GDM1 (cell line): Measurements from ENCODE around the gene NHLRC2.
"Not testable (repeated sequence)": the region's sequence is repeated elsewhere in the genome, so short reads cannot be mapped to it uniquely, and the experiment has no call there.

Source experiments
- DNase-seq: peaks from one replicate; lab custom pipeline; 2025; lab: John Stamatoyannopoulos, UW

NHLRC2 gene, protein sequence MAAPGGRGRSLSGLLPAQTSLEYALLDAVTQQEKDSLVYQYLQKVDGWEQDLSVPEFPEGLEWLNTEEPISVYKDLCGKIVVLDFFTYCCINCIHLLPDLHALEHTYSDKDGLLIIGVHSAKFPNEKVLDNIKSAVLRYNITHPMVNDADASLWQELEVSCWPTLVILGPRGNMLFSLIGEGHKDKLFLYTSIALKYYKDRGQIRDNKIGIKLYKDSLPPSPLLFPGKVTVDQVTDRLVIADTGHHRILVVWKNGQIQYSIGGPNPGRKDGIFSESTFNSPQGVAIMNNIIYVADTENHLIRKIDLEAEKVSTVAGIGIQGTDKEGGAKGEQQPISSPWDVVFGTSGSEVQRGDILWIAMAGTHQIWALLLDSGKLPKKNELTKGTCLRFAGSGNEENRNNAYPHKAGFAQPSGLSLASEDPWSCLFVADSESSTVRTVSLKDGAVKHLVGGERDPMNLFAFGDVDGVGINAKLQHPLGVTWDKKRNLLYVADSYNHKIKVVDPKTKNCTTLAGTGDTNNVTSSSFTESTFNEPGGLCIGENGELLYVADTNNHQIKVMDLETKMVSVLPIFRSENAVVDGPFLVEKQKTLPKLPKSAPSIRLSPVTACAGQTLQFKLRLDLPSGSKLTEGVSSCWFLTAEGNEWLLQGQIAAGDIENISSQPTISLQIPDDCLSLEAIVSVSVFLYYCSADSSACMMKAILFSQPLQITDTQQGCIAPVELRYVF

DNA sequence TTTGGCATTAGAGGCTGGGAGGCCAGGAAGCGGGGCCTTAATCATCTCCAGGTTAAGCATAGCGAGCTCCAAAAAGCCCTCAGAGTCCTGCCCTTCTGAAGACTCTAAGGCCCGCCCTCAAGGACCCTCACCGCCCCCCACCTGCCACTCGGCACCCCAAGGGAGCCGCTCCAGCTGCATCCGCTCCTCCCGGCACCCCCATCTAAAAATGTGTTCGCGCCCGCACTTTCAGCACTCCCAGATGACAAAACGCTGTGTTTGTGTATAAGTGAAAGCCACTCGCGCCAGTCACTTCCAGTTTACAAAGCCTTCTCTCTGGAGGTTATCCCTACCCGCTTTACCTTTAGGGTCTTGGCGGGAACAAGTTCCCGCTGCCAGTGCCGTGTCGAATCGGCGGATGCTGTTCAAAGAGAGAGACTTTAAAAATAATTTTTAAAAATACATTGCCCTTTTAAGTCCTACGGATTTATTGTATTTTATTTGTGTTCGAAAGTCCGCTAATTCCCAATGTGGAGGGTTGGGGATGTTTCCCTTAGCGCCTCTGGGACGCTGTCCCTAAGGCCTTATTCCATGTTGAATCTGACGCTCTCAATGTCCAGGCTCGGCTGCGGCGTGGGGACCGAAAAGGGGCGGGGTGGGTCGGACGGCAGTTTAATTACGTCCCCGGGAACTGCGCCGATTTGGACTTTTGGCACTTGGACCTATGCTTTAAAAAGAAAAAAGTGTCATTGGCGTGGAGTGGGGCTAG, at the start of gene NHLRC2, which contains the start of gene DCLRE1A:
Gene NHLRC2 (plus strand): TSS at position 649 of the 748 bp plus-strand sequence. CDS start 212 bp downstream, outside the sequence.
Gene DCLRE1A (minus strand): TSS at position 70 of the 748 bp plus-strand sequence. CDS start 900 bp downstream, outside the sequence.
- DNase-seq: peak; percentile 76

DNA sequence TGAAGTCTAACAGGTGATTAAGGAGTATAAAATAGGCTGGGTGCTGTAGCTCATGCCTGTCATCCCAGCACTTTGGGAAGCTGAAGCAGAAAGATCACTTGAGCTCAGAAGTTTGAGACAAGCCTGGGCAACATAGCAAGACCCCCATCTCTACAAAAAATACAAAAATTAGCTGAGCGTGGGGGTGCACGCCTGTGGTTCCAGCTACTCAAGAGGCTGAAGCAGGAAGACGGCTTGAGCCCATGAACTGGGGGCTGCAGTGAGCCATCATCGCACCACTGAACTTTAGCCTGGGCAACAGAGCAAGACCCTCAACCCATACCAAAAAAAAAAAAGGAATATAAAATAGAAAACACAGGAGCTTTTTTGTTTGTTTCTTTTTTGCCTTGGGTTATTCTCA, 48.0 kb upstream of the NHLRC2 start:
- no peak for DNase-seq

DNA sequence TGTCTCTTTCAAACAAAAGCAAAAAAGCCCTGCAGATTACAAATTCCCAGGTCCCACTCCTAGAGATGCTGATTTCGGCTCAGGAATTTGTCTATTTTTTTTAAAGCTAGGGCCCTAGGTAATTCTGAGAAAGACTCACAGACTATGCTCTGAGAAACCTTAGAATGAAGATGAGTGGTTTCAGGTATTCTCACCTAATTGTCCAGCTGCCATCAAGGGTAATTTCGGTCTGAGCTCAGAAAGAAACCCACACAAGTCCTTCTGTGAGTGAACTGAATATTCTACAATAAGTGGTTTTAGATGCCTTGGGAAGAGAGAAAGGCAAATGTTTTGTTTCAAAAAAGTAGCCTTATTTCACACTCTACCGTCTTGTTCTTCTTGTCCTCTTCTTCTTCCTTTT, 46.3 kb upstream of the NHLRC2 start:
- DNase-seq: no peak

DNA sequence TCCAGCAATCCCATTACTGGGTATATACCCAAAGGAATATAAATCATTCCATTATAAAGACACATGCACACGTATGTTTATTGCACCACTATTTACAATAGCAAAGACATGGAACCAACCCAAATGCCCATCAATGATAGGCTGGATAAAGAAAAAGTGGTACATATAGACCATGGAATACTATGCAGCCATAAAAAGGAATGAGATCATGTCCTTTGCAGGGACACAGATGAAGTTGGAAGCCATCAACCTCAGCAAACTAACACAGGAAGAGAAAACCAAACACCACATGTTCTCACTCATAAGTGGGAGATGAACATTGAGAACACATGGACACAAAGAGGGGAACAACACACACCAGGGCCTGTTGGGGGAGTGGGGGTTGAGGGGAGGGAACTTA, 39.8 kb upstream of the NHLRC2 start:
- DNase-seq: not testable (repeated sequence)

DNA sequence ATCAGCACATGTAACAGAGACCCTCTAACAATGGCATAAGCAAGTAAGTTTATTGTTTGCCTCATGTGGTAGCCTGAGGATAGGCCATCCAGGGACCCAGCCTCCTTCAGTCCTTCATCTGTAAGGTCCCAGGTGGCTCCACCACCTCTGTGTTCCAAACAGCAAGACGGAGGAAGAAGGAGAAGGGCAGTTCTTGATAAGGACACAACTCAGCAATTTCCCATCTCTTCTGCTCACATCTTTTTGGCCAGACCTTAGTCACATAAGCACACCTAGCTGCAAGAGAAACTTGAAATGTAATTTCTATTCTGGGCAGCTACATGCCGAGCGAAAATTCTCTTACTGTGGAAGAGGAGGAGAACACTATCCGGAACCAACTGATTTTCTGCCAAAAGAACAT, 34.5 kb upstream of the NHLRC2 start:
- no peak for DNase-seq

DNA sequence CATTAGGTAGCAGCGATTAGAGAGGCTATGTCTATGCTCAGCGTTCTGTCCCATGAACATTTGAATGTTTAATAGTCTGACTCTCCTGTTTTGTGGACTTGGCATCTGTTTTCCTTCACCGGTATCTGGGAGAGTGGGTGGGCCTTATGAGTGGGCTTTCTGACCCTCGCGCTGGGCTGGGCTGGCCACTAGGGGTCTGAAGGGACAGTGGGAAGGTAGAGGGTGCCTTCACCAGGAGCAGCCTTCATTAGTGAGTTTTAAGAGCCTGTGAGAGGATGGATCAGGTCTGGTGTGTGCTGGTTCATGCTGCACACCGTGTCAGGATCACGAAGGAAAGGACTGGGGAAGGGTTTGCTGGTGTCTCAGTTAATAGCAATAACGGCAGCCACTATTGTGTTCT, 34.0 kb upstream of the NHLRC2 start:
- no peak for DNase-seq

DNA sequence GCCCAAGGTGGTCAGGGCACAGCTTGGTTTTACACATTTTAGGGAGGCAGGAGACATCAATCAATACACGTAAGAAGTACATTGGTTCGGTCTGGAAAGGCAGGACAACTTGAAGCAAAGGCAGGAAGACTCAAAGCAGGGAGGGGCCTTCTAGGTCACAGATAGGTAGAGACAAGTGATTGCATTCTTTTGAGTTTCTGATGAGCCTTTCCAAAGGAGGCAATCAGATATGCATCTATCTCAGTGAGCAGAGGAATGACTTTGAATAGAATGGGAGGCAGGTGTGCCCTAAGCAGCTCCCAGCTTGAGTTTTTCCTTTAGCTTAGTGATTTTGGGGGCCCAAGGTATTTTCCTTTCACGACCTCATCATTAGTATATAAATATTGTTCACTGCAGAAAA, 33.2 kb upstream of the NHLRC2 start:
- not testable (repeated sequence) for DNase-seq

DNA sequence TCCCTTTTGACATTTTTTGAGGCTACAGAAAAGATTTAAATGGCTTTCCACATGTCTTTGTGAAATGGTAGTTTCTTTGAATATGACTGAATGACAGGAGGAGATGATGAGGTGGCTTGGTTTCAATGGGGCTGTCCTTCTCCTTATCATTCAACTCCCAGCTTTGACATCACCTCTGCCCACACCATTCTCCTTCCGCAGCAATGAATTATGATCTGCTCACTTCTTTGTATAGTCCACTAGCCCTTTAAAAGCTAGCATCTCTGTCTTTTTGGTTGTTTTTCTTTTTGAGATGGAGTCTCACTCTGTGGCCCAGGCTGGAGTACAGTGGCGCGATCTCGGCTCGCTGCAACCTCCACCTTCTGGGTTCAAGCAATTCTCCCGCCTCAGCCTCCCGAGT, 32.3 kb upstream of the NHLRC2 start:
- DNase-seq: no peak

DNA sequence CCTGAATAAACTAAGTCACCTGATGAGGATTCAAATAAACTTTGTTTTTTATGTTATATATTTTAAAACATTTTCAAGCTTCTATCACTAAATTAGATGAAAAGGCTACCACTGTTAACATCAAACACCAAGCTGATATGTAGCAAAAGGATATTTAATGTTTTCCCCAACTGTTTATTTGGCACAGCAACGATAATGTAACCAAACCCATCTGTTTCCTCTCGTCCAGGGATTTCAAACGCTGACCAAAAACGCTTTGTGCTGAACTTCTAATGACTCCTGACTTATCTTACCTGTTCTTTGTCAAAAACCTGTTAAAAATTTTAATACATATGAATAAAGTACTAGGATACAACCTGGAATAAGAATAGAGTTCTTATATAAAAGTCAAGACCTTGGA, 31.1 kb upstream of the NHLRC2 start:
- no peak for DNase-seq

DNA sequence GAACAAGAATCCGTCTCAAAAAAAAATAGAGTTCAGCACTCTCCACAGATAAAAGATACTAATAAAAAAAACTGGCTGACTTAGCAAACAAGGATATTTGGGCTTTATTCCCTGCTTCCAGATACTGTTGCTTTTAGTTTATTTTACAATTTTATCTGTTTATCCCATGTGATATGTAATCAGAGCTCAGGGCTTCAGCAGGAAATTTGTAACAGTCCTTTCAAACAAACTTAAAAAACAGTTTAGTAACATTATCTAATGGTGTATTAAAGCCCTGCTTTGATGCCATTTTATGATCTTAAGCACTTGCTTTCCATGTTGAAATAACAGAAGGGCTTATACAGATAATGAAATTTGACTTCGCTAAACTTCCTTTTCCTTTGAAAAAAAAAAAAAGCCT, 28.7 kb upstream of the NHLRC2 start:
- no peak for DNase-seq

DNA sequence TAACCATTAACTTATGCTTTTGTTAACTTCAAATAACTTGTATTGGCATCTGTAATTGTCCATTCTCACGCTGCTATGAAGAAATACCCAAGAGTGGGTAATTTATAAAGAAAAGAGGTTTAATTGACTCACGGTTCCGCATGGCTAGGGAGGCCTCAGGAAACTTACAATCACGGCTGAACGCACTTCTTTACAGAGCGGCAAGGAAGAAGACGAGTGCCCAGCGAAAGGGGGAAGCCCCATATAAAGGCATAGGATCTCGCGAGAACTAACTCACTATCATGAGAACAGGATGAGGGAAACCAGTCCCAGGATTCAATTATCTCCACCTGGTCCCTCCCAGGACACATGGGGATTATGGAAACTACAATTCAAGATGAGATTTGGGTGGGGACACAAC, 25.9 kb upstream of the NHLRC2 start:
- not testable (repeated sequence) for DNase-seq

DNA sequence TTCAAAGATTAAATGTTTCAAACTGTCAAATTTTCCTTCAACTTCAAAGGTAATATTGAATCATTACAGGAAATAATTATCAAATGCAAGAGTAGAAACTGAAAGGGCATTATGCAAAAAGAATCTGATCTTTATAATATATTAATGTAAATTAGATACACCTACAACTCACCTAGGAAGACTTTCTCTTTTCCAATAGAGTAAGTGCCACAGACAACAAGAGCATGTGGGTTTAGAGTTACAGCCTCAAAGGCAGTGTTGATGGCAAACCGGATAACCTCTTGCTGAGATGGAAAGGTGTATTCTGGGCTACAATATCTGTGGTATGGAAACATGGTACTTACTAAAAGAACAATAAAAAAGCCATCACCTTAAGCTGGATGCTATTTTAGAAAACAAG, 12.3 kb upstream of the NHLRC2 start:
- DNase-seq: no peak

DNA sequence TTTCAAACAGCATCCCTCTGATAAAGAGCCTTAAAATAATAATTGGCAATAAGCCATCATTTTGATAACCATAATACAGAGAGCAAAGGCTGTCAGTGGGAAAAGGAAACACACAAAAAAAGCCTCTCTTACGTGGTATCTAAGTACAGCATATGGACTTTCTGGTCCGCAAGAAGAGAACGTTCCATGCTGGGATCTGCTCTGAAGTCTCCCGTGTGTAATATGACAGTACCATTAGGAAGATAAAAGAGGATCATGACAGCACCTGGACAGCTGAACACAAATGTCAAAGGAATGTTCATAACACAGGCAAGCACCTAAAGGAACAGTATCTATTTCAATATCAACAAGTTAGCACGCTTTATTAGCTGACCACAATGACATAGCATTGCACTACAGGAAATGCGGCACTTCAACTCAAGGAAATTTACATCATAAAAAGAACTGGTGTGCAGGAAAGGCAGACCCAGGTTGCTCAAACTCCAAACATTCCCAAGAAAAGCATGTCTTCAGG, 10.4 kb upstream of the NHLRC2 start:
- no peak for DNase-seq

DNA sequence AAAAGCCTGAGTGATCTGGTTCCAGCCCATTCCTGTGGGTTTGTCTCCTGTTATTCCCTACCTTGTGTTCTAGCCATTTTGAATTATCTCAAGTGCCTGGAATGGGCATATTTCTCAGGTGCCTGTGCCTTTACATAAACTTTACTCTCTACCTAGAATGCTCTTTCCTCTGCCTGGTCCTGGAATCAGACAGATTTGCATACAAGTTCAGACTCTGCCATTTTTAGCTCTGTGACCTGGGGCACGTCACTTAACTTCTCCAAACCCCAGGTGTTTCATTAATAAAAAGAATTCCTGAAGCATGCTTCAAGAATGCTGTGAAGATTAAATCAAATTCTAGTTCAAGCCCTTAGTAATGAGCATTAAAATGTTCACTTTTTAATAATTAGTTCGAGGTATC, 8.4 kb upstream of the NHLRC2 start:
- no peak for DNase-seq

DNA sequence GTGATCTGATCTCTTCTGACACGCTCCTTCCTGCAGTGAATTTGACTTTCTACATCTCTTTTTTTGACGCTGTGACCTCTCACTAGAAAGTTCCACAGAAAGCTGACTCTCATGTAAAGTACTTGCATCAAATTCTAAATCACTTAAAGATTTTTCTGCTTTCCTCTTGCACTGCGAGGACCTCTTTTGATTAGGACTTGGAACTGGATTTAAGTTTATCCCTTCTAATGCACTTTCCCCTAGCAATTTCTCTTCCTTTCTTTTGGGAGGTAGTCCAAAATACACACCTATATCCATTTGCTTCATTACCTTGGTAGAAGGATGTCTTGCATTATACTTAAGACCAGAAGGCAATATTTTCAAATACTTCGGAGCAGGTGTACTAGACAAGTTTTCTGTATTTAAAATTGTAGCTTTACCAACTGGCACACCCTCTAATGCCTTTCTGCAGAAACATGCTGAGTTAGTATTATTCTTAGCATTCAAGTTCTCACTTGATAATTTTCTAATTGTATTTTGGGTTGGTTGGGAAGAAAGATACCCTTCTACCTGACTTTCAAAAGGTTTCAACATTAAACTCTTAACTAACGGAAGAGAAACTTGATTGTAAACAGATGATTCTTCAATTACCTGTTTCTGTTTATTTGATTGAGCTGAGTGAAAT, 5.2 kb upstream of the NHLRC2 start:
- no peak for DNase-seq

DNA sequence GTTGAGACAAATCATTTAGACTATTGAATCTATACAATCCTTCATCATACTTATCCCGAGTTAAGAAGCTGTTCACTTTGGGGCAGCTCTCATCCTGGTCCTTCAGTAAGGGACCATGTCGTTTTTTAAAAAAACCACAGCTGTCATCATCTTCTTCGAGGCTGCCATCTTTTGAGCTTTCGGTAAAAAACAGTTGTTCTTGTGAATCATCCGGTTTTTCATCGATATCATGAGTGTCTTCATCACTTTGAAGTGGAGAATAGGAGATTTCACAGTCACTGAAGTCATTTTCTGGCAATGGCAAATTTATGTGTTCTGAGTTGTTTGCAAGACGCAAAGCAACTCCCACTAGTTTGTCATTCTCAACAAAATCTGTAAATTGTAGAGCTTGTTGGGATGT, 4.5 kb upstream of the NHLRC2 start:
- no peak for DNase-seq

DNA sequence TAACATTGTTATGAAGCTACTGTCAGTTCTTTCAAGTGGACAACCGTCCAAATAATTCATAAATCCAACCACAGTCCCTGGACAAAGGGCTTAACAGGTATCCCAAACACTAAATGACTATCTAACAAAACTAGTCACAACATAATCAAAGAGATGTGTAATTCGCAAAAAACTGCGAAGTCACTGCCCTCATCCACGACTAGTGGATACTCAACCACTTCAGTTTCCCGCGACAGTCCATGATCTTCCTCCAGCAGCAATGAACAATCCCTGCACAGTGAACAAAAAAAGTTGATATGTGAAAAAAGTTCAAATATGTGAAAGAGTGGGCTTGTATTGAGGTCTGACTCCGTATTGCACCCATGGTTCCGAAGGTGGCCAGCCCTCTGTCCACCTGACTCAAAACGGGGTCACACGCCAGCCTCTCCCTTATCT, 866 bp upstream of the NHLRC2 start:
- DNase-seq: no peak

DNA sequence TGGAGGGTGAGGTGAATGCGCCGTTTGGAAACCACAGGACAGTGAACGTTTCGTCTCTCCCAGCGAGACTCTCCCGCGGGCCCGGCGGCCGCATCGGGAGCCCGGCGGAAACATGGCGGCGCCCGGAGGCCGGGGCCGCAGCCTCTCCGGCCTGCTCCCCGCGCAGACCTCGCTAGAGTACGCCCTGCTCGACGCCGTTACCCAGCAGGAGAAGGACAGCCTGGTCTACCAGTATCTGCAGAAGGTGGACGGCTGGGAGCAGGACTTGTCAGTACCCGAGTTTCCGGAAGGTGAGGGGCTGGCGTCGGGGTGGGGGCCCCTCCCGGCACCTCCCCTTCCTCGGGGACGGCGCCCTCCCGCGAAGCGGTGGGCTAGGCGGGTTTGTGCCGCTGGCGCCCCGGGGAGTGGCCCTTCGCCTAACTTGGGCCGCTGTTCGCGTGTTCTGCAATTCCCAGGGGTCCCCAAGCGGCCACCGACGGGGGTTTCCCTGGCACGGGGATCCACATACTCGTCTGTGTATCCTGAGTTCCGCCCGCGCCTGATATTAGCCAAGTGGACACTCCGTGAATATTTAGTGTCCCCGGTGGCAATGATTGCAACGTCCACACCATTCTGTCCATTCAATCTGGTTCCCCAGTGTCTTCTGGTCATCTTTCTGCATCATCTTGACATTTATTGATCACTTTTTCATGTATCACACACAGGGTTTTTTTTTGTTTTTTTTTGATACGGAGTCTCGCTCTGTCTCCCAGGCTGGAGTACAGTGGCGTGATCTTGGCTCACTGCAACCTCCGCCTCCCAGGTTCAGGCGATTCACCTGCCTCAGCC, 514 bp downstream of the NHLRC2 start:
- peak; percentile 67 for DNase-seq

DNA sequence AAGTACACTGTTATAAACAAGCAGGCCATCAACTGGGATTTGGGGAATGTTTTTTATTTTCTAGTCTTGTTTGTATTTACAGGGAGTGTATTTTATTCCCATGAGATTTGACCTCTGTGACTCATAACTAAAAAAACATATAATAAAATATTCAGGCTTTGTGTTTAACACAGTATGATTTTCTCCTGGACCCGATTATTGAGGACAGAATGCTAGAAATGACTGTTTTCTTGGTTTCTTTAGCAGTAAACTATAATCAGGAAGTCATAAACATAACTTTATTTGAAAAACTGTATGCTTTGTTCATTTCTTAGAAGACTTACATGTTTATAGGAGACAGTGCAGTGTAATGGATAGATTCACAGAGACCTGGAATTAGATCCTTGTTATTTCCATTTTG, 2.1 kb downstream of the NHLRC2 start:
- no peak for DNase-seq

DNA sequence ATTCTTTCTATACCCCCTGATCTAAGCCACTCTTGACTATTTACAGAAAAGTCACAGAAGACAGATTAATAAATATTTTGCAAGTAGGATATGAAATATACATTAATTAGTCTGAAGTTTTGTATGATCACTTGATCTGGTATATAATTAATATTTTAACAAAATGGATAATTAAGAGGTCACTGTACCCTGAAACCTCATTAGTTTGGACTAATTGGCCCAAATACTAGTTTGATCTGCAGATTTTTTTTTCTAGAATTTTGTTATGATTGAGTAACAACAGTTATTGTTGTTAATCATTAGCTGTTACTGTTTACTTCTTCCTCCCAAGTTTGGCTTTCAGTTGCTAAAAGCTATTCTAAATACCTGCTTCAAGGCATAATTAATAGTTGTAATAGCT, 2.7 kb downstream of the NHLRC2 start:
- DNase-seq: no peak

DNA sequence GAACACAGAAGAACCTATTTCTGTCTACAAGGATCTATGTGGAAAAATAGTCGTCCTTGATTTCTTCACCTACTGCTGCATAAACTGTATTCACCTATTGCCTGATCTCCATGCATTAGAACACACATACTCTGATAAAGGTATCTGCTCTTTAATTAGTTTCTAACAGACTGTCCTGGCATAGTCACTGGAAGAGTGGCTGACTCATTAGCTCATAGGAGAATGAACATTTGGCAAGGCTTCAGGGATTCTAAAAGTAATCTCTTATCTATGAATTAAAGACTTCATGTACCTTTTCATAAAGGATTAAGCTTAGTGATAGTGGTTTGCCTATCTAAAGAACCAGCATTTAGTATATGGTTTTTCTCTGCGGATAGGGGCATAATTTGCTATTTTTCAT, 4.1 kb downstream of the NHLRC2 start:
- no peak for DNase-seq
